HL-60 (cell line): Measurements from ENCODE around the gene ZNF648.
A peak's percentile ranks its signal among the peaks of the same experiment; 100 is the strongest.

ENCODE experiments used
- CTCF ChIP-seq: IDR thresholded peaks from one replicate; pipeline ENCODE4 v1.5.1; 2011; ENCODE audit warnings: low read length, control low read depth, inconsistent platforms; ENCODE audit not compliant: insufficient read depth
- GABPA ChIP-seq: IDR thresholded peaks from 2 replicates; pipeline ENCODE4 v1.6.1; 2012; ENCODE audit warnings: low read depth
- POLR2AphosphoS5 ChIP-seq: IDR thresholded peaks from 2 replicates; pipeline ENCODE4 v1.6.1; 2012; ENCODE audit warnings: low read depth
- REST ChIP-seq: IDR thresholded peaks from 2 replicates; pipeline ENCODE4 v1.6.1; 2012; ENCODE audit warnings: low read depth; ENCODE audit not compliant: insufficient replicate concordance

- TF ChIP-seq CTCF (peak; percentile 74), POLR2AphosphoS5 (no peak), GABPA (no peak), REST (no peak)
Observed at GRCh38 chr1:182084487-182085316, 23.2 kb upstream of the ZNF648 start.
